ENCODE data around the gene FKBP7. TPM values are rescaled to one million over a fixed set of nuclear protein-coding genes. Genes with fewer than 3 reads are reported as not detected.

The FKBP7 gene
- total and polyA plus RNA-seq, 2 of the 8 experiments (the other 6 are each of a cell fraction or from before 2014, with no cell fraction given), result 3.6 to 7.0 TPM

DNA sequence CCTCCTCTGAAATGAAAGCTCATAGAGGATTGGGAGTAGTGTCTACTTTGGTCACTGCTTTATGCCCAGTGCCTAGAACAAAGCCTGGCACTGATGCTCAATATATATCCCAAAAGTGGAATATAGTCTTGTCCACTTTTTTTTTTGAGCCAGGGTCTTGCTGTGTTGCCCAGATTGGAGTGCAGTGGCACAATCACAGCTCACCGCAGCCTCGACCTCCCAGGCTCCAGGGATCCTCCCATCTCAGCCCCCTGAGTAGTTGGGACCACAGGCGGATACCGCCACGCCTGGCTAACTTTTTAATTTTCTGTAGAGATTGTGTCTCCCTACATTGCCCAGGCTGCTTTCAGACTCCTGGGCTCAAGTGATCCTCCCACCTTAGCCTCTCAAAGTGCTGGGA lies 3.8 kb downstream of the FKBP7 start:
- H3K14ac ChIP-seq (ENCODE audit: insufficient read length), result no peak overlapping the region
- no peak overlapping the region for H2BK12ac ChIP-seq (ENCODE audit: low read depth, low read length)
- no peak overlapping the region for H2BK20ac ChIP-seq (ENCODE audit: low read length)
- no peak overlapping the region for H3K56ac ChIP-seq (replicated peaks; ENCODE audit: insufficient read length, low read depth, low read length)
- no peak for TF ChIP-seq NANOG (IDR thresholded peaks at IDR 0.05; ENCODE audit: insufficient read depth, low read depth, low read length, poor library complexity, severe bottlenecking)
- TF ChIP-seq TCF12 (IDR thresholded peaks at IDR 0.05; ENCODE audit: low read depth, low read length), result no peak
- TF ChIP-seq BRCA1 (IDR thresholded peaks at IDR 0.05; ENCODE audit: low read depth, low read length), result no peak
- no peak for TF ChIP-seq HDAC6 (IDR thresholded peaks at IDR 0.05; ENCODE audit: low read depth, low read length)
- no peak for TF ChIP-seq SIX5 (IDR thresholded peaks at IDR 0.05; ENCODE audit: low read depth, low read length)
- no peak for TF ChIP-seq YY1 (IDR thresholded peaks at IDR 0.05; ENCODE audit: low read depth, low read length)
- no peak for TF ChIP-seq RFX5 (IDR thresholded peaks at IDR 0.05; ENCODE audit: borderline replicate concordance, low read depth, low read length)
- H3K9me3 ChIP-seq (ENCODE audit: insufficient read depth in 2 of 2, low read depth in 1 of 2, low read length in 1 of 2), result no peaks in the 10 kb centered on the region
- CTCF ChIA-PET (ENCODE audit: partially characterized antibody), result no interaction called here
- H2BK15ac ChIP-seq (ENCODE audit: low read length), result no peak overlapping the region
- H3K4ac ChIP-seq (replicated peaks; ENCODE audit: insufficient read length, low read depth, low read length), result no peak overlapping the region
- no peak overlapping the region for H4K8ac ChIP-seq (ENCODE audit: extremely low read depth, insufficient read depth, low read length)
- H3K18ac ChIP-seq (ENCODE audit: extremely low read depth, low read length), result no peak overlapping the region
- H4K91ac ChIP-seq (replicated peaks; ENCODE audit: insufficient read length, low read length), result no peak overlapping the region
- H3K27ac ChIP-seq (ENCODE audit: low read depth, low read length), result no peak overlapping the region
- 92% methylated on average over 5 of the region's 5 CpGs; no CpG with 5 or more reads in 1 of the 2 experiments for WGBS, 2 experiments (ENCODE audit: extremely low coverage in 1 of 2, insufficient coverage in 1 of 2, insufficient read length in 1 of 2, insufficient replicate concordance in 2 of 2, low coverage in 1 of 2, low lambda C conversion rate in 2 of 2, missing lambda C conversion rate in 1 of 2)
- no peaks in the 10 kb centered on the region for H3K79me2 ChIP-seq (ENCODE audit: control insufficient read depth in 1 of 2, insufficient read depth in 2 of 2, low read length in 2 of 2)
- no peaks in the 10 kb centered on the region for H4K20me1 ChIP-seq (replicated peaks in 1 of 2; ENCODE audit: control insufficient read depth in 1 of 2, insufficient read depth in 2 of 2, low read length in 2 of 2)
- H4K5ac ChIP-seq (ENCODE audit: insufficient read length, low read depth, low read length), result no peak overlapping the region
- H3K9ac ChIP-seq (replicated peaks in 1 of 4; ENCODE audit: extremely low read depth in 1 of 4, low read depth in 3 of 4, low read length in 3 of 4), result no peak overlapping the region
- DNase-seq (ENCODE audit: low read depth in 1 of 2, low spot score in 2 of 2) (no peak), FAIRE-seq (no peak)
- peaks cover 0 to 2% (median 0%) of the 10 kb centered on the region in 4 experiments; a peak in 1 of 7 replicates for H3K4me1 ChIP-seq (replicated peaks in 1 of 4; ENCODE audit: control insufficient read depth in 3 of 4, insufficient read depth in 4 of 4, low read length in 3 of 4)
- H2AFZ ChIP-seq (ENCODE audit: low read length), result no peak overlapping the region
- no peak overlapping the region for H3K4me3 ChIP-seq (ENCODE audit: extremely low read depth in 1 of 4, insufficient read depth in 2 of 4, low read depth in 3 of 4, low read length in 4 of 4)
- H3K23ac ChIP-seq (ENCODE audit: insufficient read length), result no peak overlapping the region
- H3K27me3 ChIP-seq (replicated peaks in 1 of 4; ENCODE audit: control insufficient read depth in 3 of 4, extremely low read depth in 1 of 4, insufficient read depth in 3 of 4, low read length in 3 of 4), result no peaks in the 10 kb centered on the region; a peak in 2 of 7 replicates
- H2BK5ac ChIP-seq (ENCODE audit: low read depth, low read length), result no peak overlapping the region
- H3K36me3 ChIP-seq (ENCODE audit: control insufficient read depth in 2 of 4, insufficient read depth in 4 of 4, low read length in 3 of 4), result no peaks in the 10 kb centered on the region
- no peak overlapping the region for H2BK120ac ChIP-seq (replicated peaks; ENCODE audit: low read depth, low read length)
- no peak overlapping the region for H2AK5ac ChIP-seq (ENCODE audit: low read depth, low read length)
- POLR2A ChIA-PET (ENCODE audit: partially characterized antibody), result interaction anchor here (0.9 kb wide), 1 partner anchor 12 kb away, joined by 4 read pairs; no protein-coding TSS in a partner anchor
- peaks cover 4% of the 10 kb centered on the region for H3K23me2 ChIP-seq (ENCODE audit: low read depth, low read length)
- no peak overlapping the region for H3K4me2 ChIP-seq (ENCODE audit: insufficient read depth in 1 of 2, low read depth in 2 of 2, low read length in 2 of 2)
- H3K79me1 ChIP-seq (ENCODE audit: low read depth, low read length), result no peaks in the 10 kb centered on the region; the same call in 1 of the 2 replicates

Measured in H1 (cell line).